Left ventricle myocardium inferior (tissue), 1 donor: Measurements from ENCODE around the gene ADGRL4. TPM values are rescaled to one million over a fixed set of nuclear protein-coding genes. Genes with fewer than 3 reads are reported as not detected.

Source experiments
- DNase-seq: peaks from one replicate; pipeline ENCODE4 v3.0.0-alpha.2; 2020
- H3K27ac ChIP-seq: fragments of 200-600 bp; replicated peaks from 2 replicates; pipeline ENCODE4 v1.8.0; 2021
- H3K27me3 ChIP-seq: fragments of 200-600 bp; 2 replicates; pipeline ENCODE4 v1.8.0; 2021; ENCODE audit warnings: low read depth
- H3K36me3 ChIP-seq: fragments of 200-600 bp; 2 replicates; pipeline ENCODE4 v1.8.0; 2021
- H3K4me1 ChIP-seq: fragments of 200-600 bp; 2 replicates; pipeline ENCODE4 v1.8.0; 2021
- H3K4me3 ChIP-seq: fragments of 200-600 bp; 2 replicates; pipeline ENCODE4 v1.8.0; 2021; ENCODE audit warnings: mild to moderate bottlenecking, moderate library complexity
- H3K9me3 ChIP-seq: fragments of 200-600 bp; replicated peaks from 2 replicates; pipeline ENCODE4 v1.8.0; 2021
- intact Hi-C: fragments of 100-400 bp; cut with micrococcal nuclease; formaldehyde crosslinking; loops from one replicate; pipeline ENCODE4 v1.11.0; 2022
- total RNA-seq: library from RNA; stranded (reverse); fragmentation: NEBNext Ultra II Directional; extraction: Animal tissue kit (Norgen Biotek cat#: 25700); gene quantifications from one replicate; pipeline ENCODE4 v1.2.1, GENCODE V29; 2021
- TF ChIP-seq, protein P1 (sequence below): fragments of 200-600 bp; IDR thresholded peaks from 2 replicates; pipeline ENCODE4 v1.8.0; 2021; ENCODE audit warnings: antibody characterized with exemption, mild to moderate bottlenecking, borderline replicate concordance
- donor health status: DM: no; HTN: yes; CAD: no; lungs with severe emphysema.

Gene ADGRL4
- total RNA-seq, 1 donor from 2014 or later: 19.3 TPM

DNA sequence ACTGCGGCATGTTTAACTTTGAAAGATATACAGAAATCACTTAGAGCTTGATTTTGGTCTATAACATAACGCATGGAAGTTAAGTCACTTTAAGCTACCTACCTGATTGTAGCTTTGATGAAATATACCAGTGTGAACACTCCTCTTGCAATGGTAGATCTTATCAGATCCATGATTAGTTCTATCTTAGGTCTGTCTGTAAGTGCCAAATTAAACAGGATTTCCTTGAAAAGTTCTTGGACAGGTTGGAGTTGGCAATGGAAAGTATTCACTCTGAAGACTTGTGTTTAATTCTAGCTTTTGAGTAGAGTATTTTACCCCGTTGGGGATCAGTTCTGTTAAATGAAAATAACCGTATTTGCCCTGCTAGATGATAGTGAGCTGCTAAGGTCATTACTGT, 4.1 kb upstream of the ADGRL4 start:
- TF ChIP-seq, protein P1, sequence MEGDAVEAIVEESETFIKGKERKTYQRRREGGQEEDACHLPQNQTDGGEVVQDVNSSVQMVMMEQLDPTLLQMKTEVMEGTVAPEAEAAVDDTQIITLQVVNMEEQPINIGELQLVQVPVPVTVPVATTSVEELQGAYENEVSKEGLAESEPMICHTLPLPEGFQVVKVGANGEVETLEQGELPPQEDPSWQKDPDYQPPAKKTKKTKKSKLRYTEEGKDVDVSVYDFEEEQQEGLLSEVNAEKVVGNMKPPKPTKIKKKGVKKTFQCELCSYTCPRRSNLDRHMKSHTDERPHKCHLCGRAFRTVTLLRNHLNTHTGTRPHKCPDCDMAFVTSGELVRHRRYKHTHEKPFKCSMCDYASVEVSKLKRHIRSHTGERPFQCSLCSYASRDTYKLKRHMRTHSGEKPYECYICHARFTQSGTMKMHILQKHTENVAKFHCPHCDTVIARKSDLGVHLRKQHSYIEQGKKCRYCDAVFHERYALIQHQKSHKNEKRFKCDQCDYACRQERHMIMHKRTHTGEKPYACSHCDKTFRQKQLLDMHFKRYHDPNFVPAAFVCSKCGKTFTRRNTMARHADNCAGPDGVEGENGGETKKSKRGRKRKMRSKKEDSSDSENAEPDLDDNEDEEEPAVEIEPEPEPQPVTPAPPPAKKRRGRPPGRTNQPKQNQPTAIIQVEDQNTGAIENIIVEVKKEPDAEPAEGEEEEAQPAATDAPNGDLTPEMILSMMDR: no peak
- H3K27me3 ChIP-seq: peaks cover 12% of the 10 kb centered on the region
- peaks cover 16% of the 10 kb centered on the region for H3K4me1 ChIP-seq
- DNase-seq: no peak
- peak overlapping the region; percentile 47 for H3K27ac ChIP-seq
- intact Hi-C loops: no loop called here
- peaks cover 13% of the 10 kb centered on the region for H3K9me3 ChIP-seq
- H3K36me3 ChIP-seq: no peaks in the 10 kb centered on the region
- no peak overlapping the region for H3K4me3 ChIP-seq

DNA sequence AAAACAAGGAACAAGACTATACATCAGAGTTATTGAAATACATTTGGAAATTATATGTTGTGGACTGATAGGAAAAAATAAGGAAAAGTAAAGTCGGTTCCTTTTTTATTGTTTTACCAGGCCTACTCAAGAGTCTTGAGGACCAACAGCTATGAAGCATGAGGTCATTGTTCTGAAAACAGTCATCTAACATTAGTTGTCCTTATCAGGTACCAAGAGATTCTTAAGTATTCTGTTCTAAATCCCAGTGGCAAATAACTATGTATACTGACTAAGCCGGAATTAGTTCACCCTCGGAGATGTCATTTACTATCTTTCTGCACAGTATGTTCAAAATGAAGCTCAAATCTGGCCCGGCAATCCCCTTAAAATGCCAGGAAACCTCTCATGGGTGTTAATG, 585 bp downstream of the ADGRL4 start:
- TF ChIP-seq, protein P1: no peak
- H3K36me3 ChIP-seq: no peaks in the 10 kb centered on the region
- DNase-seq: no peak
- peak overlapping the region; percentile 64 for H3K4me3 ChIP-seq
- peaks cover 12% of the 10 kb centered on the region for H3K27me3 ChIP-seq
- H3K9me3 ChIP-seq: no peaks in the 10 kb centered on the region
- H3K27ac ChIP-seq: peak overlapping the region; percentile 88
- H3K4me1 ChIP-seq: peaks cover 9% of the 10 kb centered on the region
- intact Hi-C loops: no loop called here

DNA sequence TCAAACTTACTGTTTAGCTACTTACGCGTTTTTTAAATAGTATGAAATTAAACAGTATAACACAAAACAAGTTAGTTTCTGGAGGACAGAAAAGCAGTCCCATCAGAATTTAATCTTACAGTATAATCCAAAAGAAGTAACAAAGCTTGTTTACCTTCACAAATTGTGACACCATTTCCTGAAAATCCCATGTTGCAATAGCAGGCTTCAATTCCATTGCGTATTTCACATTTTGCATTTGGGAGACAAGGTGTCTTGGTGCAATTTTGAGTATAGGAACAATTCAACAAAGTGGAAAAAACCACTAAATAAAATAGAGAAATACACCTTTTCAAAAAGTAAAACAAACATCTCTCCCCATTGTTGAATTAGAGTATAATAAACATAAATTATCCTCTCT, 1.6 kb downstream of the ADGRL4 start:
- intact Hi-C loops: no loop called here
- Histone ChIP-seq H3K27me3 (peaks cover 12% of the 10 kb centered on the region), H3K4me1 (peaks cover 9% of the 10 kb centered on the region), H3K36me3 (no peaks in the 10 kb centered on the region), H3K27ac (peak overlapping the region; percentile 88), H3K9me3 (no peaks in the 10 kb centered on the region), H3K4me3 (peak overlapping the region; percentile 64)
- TF ChIP-seq, protein P1: no peak
- no peak for DNase-seq

DNA sequence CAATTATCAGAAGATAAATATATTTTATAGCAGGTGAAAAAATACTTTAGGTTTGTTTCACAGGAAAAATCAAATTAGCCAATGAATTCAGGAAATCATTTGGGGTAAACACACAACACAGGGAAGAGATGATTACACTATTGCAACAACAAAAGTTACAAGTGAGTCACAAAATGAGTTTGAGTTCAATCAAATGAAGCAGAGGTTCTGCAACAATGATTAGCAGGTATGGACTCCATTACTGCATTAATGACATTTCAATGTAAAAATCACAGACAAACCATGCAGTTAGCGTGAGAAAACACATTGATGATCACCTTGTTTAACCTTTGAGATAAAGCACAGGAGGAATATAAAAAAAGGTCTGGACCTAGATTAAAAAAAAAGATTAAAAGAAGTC, 9.7 kb downstream of the ADGRL4 start:
- Histone ChIP-seq H3K27ac (no peak overlapping the region), H3K36me3 (no peaks in the 10 kb centered on the region), H3K4me1 (no peaks in the 10 kb centered on the region), H3K4me3 (no peak overlapping the region), H3K9me3 (no peaks in the 10 kb centered on the region), H3K27me3 (no peaks in the 10 kb centered on the region)
- intact Hi-C loops: no loop called here
- no peak for DNase-seq
- TF ChIP-seq, protein P1: no peak

DNA sequence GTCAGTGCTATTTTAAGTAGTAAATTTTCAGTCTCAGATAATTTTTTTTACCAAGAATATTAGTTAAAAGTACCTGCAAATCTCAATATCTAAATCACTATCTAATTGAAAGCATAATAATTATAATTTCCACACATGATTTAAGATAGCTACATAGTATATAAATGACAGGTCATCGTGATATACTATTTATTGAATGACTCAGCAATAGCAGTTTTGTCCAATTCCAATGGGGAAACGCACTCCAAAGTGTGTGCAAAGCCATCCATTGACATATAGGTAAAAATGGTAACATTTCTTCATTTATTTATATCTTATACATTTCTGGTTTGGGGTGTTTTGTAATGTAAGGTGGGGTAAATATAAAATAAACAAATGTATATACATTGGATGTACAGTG, 19.5 kb downstream of the ADGRL4 start:
- H3K27ac ChIP-seq: no peak overlapping the region
- H3K4me3 ChIP-seq: no peak overlapping the region
- H3K4me1 ChIP-seq: no peaks in the 10 kb centered on the region
- H3K27me3 ChIP-seq: no peaks in the 10 kb centered on the region
- no peaks in the 10 kb centered on the region for H3K9me3 ChIP-seq
- no peak for DNase-seq
- TF ChIP-seq, protein P1: no peak
- no peaks in the 10 kb centered on the region for H3K36me3 ChIP-seq
- intact Hi-C loops: no loop called here

DNA sequence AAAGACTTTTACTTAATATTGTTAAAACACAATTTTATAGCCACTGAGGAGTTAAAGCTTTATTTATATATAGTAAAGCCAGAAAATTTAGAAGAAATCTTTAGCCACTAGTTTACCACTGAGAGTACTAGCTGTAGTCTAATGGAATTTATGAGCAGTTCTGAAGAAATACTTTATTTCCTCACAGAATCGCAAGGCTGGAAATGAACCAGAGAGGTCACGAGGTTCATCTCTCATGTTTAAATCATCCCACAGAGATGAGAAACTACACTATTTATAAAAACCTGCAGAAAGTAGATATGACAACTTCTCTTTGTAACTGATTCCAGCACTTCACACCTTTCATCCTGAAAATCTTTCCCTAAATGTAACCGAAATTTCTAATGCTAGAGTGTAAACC, 26.0 kb downstream of the ADGRL4 start:
- no peak overlapping the region for H3K4me3 ChIP-seq
- TF ChIP-seq, protein P1: no peak
- H3K9me3 ChIP-seq: no peaks in the 10 kb centered on the region
- intact Hi-C loops: no loop called here
- H3K27ac ChIP-seq: no peak overlapping the region
- no peaks in the 10 kb centered on the region for H3K4me1 ChIP-seq
- DNase-seq: no peak
- H3K27me3 ChIP-seq: no peaks in the 10 kb centered on the region
- H3K36me3 ChIP-seq: no peaks in the 10 kb centered on the region
